Measurements from ENCODE around the gene CES4A. TPM values are rescaled to one million over a fixed set of nuclear protein-coding genes. Genes with fewer than 3 reads are reported as not detected.

Gene CES4A
- total RNA-seq, 1 experiment from 2014 or later, result 1.9 TPM

GRCh38 chr16:67024384-67025209, 36.2 kb downstream of the CES4A start:
- Histone ChIP-seq H3K18ac (ENCODE audit: insufficient read length, low read depth, low read length) (no peak overlapping the region), H4K8ac (replicated peaks; ENCODE audit: insufficient read length, low read depth, low read length) (no peak overlapping the region), H3K14ac (ENCODE audit: insufficient read depth, low read length) (no peak overlapping the region; the same call in 1 of the 2 replicates), H2BK20ac (ENCODE audit: low read depth, low read length, poor library complexity, severe bottlenecking) (no peak overlapping the region), H3K79me1 (ENCODE audit: insufficient read depth, low read depth, low read length, poor library complexity, severe bottlenecking) (no peaks in the 10 kb centered on the region), H3K27me3 (ENCODE audit: insufficient read depth, low read length) (no peaks in the 10 kb centered on the region), H2AFZ (ENCODE audit: low read length) (no peak overlapping the region), H2AK5ac (ENCODE audit: insufficient read length, low read length) (no peak overlapping the region), H4K20me1 (ENCODE audit: control insufficient read depth, insufficient read depth, insufficient read length) (no peaks in the 10 kb centered on the region), H3K4me1 (ENCODE audit: insufficient read depth, low read length) (no peaks in the 10 kb centered on the region), H3K9ac (ENCODE audit: extremely low read depth, insufficient read length, low read length) (no peak overlapping the region), H2BK15ac (ENCODE audit: low read depth, low read length) (no peak overlapping the region), H3K9me3 (ENCODE audit: control insufficient read depth, low read depth, low read length) (no peaks in the 10 kb centered on the region), H2BK12ac (ENCODE audit: insufficient read length, low read depth, low read length) (no peak overlapping the region), H3K79me2 (ENCODE audit: insufficient read depth, low read length) (no peaks in the 10 kb centered on the region), H3K4me2 (ENCODE audit: insufficient read depth, insufficient read length, low read length) (no peak overlapping the region), H2BK5ac (ENCODE audit: insufficient read length, low read length) (no peak overlapping the region), H3K23ac (ENCODE audit: insufficient read length, low read depth, low read length) (no peak overlapping the region), H3T11ph (ENCODE audit: low read length) (no peak overlapping the region), H4K5ac (ENCODE audit: insufficient read length, low read depth, low read length) (no peak overlapping the region), H3K56ac (ENCODE audit: insufficient read length, low read depth, low read length) (no peak overlapping the region), H3K23me2 (ENCODE audit: insufficient read length, low read depth, low read length, poor library complexity, severe bottlenecking) (peaks cover 5% of the 10 kb centered on the region), H3K4ac (ENCODE audit: low read depth, low read length) (no peak overlapping the region), H2BK120ac (ENCODE audit: low read depth, low read length, poor library complexity, severe bottlenecking) (no peak overlapping the region), H4K91ac (ENCODE audit: insufficient read length, low read depth, low read length) (no peak overlapping the region), H3K27ac (ENCODE audit: insufficient read length, low read depth, low read length) (no peak overlapping the region)
- no peaks in the 10 kb centered on the region for H3K36me3 Mint-ChIP-seq (ENCODE audit: insufficient read depth in 1 of 3, low read depth in 3 of 3)
- no peaks in the 10 kb centered on the region for H3K9me3 Mint-ChIP-seq
- WGBS (ENCODE audit: extremely low coverage, insufficient read length, low lambda C conversion rate), result no CpG with 5 or more reads among the region's 4 CpGs
- peaks cover 6 to 11% of the 10 kb centered on the region in 2 experiments for H3K4me1 Mint-ChIP-seq
- TF ChIP-seq CTCF (conservative IDR thresholded peaks at IDR 0.05), result no peak
- no peaks in the 10 kb centered on the region; the same call in none of the 2 replicates for H3K27me3 Mint-ChIP-seq (ENCODE audit: low read depth)
- H3K4me3 Mint-ChIP-seq, result no peak overlapping the region
- no peak overlapping the region for H3K27ac Mint-ChIP-seq
- DNase-seq, result no peak

Measured in H9 (cell line).